ENCODE results near the gene DCC.
"Not testable (repeated sequence)": the region's sequence is repeated elsewhere in the genome, so short reads cannot be mapped to it uniquely, and the experiment has no call there.

DCC gene

GRCh38 chr18:52348209-52348608 is 8.2 kb downstream of the DCC start:
- DNase-seq: no peak

DNA sequence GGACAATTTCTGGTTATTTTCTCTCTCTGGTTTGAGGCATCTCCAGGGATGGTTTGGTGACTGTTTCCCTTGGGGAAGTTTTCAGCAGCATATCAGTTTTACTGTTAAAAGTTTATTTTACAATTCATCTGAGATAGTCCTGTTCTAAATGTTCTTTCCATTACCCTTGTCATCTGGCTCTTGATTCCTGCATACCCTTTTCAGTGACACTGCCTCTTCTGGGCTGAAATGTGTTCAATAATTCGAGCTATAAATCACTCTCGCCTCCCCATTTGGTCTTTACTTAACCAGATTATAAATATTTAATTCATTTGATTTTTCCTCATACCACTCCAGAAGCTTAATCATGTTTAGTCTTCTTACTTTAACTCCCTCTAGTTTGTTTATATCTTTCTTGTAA is 9.5 kb downstream of the DCC start:
- DNase-seq: no peak

- DNase-seq: no peak
These were observed 12.9 kb downstream of the DCC start for GRCh38 chr18:52352920-52353319.

DNA sequence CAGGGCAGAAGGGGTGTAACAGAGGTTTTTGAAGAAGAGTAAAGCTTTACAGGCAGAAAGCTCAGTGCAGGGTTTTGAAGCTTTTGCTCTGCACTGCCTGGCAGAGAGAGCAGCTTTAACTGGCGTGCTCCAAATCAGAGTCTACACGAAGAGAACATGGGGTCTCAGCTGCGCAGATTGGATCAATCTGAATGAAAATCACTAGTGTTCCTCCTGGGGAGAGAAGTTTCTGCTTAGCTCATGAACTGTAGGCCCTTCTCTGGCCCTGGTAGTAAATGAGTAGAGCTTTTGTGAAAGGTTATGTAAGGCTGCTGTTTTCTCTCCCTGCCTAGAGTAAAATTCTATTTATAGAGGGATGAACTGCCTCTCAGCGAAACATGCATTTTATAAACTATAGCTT is 13.6 kb downstream of the DCC start:
- DNase-seq: no peak

GRCh38 chr18:52363861-52364260 is 23.9 kb downstream of the DCC start:
- DNase-seq: no peak

DNA sequence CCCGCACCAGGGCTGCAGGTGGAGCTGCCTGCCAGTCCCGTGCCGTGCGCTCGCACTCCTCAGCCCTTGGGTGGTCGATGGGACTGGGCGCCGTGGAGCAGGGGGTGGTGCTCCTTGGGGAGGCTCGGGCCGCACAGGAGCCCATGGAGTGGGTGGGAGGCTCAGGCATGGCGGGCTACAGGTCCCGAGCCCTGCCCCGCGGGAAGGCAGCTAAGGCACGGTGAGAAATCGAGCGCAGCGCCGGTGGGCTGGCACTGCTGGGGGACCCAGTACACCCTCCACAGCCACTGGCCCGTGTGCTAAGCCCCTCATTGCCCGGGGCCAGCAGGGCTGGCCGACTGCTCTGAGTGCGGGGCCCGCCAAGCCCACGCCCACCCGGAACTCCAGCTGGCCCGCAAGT is 26.9 kb downstream of the DCC start:
- not testable (repeated sequence) for DNase-seq

GRCh38 chr18:52367953-52368742 is 28.2 kb downstream of the DCC start:
- DNase-seq: no peak

GRCh38 chr18:52370841-52371240 is 30.8 kb downstream of the DCC start:
- DNase-seq: no peak

- no peak for DNase-seq
These were observed 36.1 kb downstream of the DCC start for GRCh38 chr18:52376104-52376503.

GRCh38 chr18:52377094-52377493 is 37.1 kb downstream of the DCC start:
- no peak for DNase-seq

DNA sequence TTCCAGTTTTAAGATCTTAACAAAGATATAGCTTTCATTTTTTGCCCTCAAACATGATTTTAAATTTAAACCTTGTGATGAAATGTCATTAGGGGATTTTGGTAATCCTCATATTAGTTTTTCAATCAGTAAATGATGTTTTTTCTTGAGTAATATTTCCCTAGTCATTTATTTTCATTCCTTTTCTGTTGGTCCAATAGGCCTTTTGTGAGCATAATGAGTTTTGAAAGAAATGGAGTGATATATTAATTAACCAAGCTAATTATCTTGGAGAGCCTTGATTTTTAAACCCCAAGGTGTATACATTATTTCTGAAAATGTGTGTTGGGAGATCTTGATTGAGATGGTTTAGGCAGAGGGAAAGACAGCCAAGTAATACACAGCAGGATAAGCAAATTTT is 46.3 kb downstream of the DCC start:
- DNase-seq: no peak

DNA sequence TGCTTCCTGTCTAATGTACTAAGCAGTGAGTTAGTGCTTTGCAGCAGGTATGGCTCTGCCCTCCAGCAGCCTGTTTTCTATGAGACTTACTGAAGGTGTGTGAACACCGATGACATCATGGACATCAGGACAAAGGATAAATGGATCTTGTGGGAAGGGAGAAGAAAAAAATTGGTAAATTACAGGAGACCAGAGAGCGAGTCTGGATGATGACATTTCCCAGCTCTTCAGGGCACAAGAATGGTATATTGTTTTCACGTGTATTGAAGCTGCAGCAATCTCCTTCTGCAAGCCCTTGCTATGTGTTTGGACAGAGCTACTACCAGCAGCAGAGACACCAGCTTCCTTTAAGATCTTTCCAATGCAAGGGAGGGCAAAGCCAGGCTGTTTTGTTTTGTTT is 47.2 kb downstream of the DCC start:
- DNase-seq: no peak

- DNase-seq: no peak
These were observed 52.0 kb downstream of the DCC start for GRCh38 chr18:52391810-52392559.

DNA sequence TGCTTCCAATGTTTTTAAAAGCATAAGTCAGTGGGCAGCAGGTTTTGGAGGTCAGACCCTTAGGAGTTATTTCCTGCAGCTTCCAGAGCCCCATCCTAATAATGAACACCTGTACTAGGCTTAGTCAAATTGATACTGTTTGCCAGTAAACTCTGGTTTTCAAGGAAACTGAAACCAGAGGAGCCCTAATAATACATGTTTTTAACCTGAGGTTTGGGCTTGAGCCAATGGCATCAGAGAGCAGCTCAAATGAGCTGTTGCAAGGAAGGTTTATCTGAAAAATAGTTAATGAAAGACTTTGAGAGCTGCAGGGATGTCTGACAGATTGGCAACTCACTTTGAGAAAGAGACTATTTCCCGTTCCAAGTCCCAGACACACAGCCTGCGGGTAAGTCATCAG is 54.6 kb downstream of the DCC start:
- DNase-seq: no peak

- no peak for DNase-seq
These were observed 55.3 kb downstream of the DCC start for GRCh38 chr18:52395146-52395852.

DNA sequence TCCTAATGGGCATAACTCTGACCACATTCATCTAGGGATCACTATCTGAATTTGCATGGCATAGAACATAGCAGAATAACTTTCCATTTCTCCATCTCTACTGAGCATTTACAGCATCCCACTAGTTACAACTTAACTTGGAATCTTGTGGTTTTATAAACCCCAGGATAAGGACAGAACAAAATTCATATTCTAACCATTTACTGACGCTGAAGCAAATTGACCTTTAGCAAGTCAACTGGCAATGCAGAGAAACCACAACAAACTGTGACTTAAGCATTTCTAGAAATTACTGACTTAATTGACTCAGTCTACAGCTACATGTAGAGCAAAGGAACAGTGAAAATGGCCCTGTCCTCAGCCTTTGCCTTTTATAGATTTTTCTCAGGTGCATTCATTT is 61.2 kb downstream of the DCC start:
- no peak for DNase-seq

DNA sequence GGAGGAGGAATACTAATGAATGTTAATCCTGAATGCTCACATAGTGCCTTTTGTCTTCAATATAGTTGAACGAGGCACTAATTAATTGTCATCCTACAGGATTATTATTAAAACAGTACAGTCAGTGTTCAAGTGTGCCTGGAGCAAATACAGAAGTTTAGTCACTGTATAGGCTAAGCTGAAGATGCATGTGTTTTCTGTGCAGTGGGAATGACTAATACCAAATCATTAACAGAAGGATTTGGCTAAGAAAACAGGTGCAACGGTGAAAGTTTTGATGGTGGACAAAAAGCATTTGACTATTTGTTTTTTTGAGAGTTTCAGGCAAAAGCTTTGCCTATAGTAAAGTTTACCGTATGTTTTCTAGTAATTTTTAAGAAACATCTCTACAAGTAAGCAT is 62.8 kb downstream of the DCC start:
- no peak for DNase-seq

- DNase-seq: no peak
These were observed 63.5 kb downstream of the DCC start for GRCh38 chr18:52403291-52404021.

DNA sequence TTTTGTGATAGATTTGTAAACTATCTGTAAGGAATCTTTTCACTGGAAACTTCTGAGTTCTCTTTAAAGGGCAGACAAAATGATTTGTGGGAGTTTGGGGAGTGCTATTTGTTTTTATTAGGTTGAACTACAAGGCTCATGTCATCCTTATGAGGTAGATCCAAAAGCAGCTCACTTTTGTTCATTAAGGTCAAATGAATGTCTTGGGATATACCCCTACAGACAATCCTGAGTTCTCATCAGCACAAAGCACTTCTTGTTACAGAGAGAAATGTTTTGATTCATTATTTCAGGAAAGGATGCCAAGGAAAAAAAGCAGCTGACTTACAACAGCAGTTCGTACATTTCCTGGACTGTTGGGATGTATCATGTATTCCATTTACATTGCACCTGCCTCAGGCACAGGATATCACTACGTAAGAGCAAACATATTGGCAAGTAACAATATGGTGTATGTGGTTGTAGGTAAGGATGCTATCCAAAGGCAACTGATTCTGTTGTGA is 68.9 kb downstream of the DCC start:
- DNase-seq: no peak

- DNase-seq: no peak
These were observed 69.7 kb downstream of the DCC start for GRCh38 chr18:52409727-52410126.

DNA sequence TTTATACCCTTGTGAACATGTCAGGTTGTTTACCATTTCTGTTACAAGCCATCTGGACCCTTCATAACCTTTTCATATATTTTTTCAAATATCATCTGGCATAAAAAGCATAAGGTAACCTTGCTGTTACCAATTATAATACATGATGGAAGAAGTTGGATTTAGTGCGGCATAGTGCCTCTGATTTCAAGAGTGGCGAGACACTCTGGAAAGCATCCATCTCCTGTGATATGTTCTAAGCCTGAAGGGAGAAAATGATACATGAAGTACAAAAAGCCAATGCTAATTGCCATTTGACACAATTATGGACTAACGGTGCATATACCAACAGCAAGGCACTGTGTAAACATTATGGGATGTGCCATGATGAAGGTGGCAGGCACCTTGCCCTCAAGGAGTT is 75.1 kb downstream of the DCC start:
- no peak for DNase-seq

DNA sequence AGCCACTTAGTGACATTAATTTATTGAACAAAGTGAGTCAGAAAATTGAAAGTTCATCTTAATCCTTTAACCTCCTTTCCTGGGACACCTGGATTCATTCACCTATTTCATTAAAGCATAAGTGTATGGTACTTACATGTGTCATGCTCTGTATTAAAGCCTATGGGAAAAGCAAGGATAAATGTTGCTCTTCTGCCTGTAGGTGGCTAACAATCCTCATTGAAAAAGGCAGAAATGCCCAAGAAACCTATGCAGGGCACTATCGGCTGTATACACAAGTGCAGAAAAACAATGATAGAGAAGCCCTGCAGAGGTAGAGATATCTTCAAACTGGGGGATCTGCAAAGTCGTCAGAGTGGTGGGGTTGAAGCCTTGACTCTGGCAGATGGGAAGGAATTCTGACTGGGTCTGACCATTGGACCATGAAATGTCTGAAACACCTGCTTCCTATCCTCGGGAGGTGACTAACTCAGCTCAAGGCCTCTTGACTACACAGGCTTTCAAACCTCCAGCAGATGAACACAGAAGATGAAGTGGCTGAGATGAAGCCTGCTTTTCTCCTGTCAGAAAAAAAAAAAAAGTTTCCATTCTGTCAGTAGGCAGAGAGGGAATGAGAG is 83.1 kb downstream of the DCC start:
- DNase-seq: no peak

DNA sequence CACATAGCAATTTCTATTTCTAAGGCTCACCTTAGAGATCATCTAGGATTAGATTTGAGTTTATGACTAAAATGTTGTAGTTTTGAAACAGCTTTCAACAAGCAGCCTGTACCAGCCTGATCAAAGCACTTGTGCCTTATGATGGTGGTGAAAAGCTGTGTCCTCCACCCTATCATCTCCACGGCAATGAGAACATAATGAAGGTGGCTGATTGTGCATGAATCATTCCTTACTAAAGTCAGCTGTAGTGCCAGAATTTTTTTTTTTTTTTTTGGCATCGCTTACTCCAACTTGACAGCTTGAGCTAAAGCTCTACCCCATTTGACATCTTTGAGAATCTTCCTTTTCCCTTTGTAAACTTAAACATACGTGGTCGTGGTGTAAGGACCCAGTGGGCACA is 86.0 kb downstream of the DCC start:
- DNase-seq: no peak

All from CD4-positive, alpha-beta T cell treated with Interleukin-4 for 1 hour (primary cell).